Measurements from ENCODE around the gene METAP1D.

DNA sequence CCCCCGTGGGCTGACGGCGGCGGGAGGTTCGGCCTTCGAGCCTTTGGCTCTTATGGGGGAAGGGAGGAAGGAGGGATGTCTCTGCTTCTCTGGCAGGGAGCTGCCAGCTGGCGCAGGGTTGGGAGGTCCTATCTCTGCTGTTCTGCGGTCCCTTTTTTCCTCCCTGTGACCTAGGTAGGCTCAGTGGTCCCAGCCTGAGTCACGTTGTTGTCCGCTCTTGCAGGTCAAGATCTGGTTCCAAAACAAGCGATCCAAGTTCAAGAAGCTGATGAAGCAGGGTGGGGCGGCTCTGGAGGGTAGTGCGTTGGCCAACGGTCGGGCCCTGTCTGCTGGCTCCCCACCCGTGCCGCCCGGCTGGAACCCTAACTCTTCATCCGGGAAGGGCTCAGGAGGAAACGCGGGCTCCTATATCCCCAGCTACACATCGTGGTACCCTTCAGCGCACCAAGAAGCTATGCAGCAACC is 88.1 kb downstream of the METAP1D start:
- no peak for TF ChIP-seq POLR2A (IDR thresholded peaks at IDR 0.05)
- TF ChIP-seq CTCF (IDR thresholded peaks at IDR 0.05), result no peak
- no peak for TF ChIP-seq POLR2AphosphoS5 (IDR thresholded peaks at IDR 0.05)
- no peak for TF ChIP-seq EP300 (IDR thresholded peaks at IDR 0.05)
